HCT116 (cell line): ENCODE data around the gene NOP14.
A peak's percentile ranks its signal among the peaks of the same experiment; 100 is the strongest.

ENCODE experiments used
- CTCF ChIP-seq, 3 experiments: fragments of 200-600 bp in 1 of 3; sonication (generic) in 1 of 3; IDR thresholded peaks in 2 of 3; conservative IDR thresholded peaks in 1 of 3; 2 replicates each; pipeline ENCODE4 v1.5.1; 2012 to 2017; ENCODE audit warnings: low read depth in 2 of 3, low read length in 2 of 3, antibody characterized with exemption in 1 of 3, borderline replicate concordance in 1 of 3, control low read depth in 1 of 3, mild to moderate bottlenecking in 1 of 3, mixed read lengths in 1 of 3, mixed run types in 1 of 3, moderate library complexity in 1 of 3; ENCODE audit not compliant: insufficient read depth in 1 of 3
- POLR2A ChIP-seq: IDR thresholded peaks from 2 replicates; pipeline ENCODE4 v1.7.0; 2011; ENCODE audit warnings: borderline replicate concordance; ENCODE audit not compliant: insufficient read depth, insufficient read length; ENCODE audit errors: extremely low read depth
- POLR2AphosphoS5 ChIP-seq: IDR thresholded peaks from 2 replicates; pipeline ENCODE4 v1.6.1; 2011; ENCODE audit warnings: mild to moderate bottlenecking, low read depth, low read length, moderate library complexity

- TF ChIP-seq CTCF (IDR thresholded peaks at IDR 0.05 in 2 of 3, conservative IDR thresholded peaks at IDR 0.05 in 1 of 3; ENCODE audit: borderline replicate concordance in 1 of 3, insufficient read depth in 1 of 3, low read depth in 2 of 3, low read length in 2 of 3) (no peak), POLR2AphosphoS5 (0 out of 2 replicates have a peak, but pooled peaks have one; percentile 22), POLR2A (no peak)
These were observed 21.1 kb downstream of the NOP14 start for GRCh38 chr4:2942037-2942531.
